Activated CD8-positive, alpha-beta T cell treated with anti-CD3 and anti-CD28 coated beads, Interleukin-2, amount 10 ng/mL, durations not matched to agents 7 days and 5 days (primary cell): ENCODE results near the gene CHST1. TPM values are rescaled to one million over a fixed set of nuclear protein-coding genes. Genes with fewer than 3 reads are reported as not detected.

ENCODE experiments used
- ATAC-seq: fragments of 150-1000 bp; cut with Tn5 transposase; one replicate; pipeline ENCODE4 v1.10.0; 2021; ENCODE audit warnings: moderate library complexity
- CTCF ChIA-PET: fragments of 350-600 bp; sonication (Branson Sonifier 250); formaldehyde crosslinking; loops from one replicate; lab custom pipeline; 2021; ENCODE audit warnings: antibody characterized with exemption; lab: Charles Lee
- POLR2A ChIA-PET: fragments of 350-600 bp; sonication (Branson Sonifier 250); formaldehyde crosslinking; loops from one replicate; lab custom pipeline; 2021; ENCODE audit warnings: antibody characterized with exemption; lab: Charles Lee
- DNase-seq: peaks from one replicate; pipeline ENCODE4 v3.0.0-alpha.2; 2020
- H3K27ac Mint-ChIP-seq: one replicate; pipeline ENCODE4 v1.8.0; 2021; ENCODE audit warnings: mild to moderate bottlenecking, mixed read lengths
- H3K27me3 Mint-ChIP-seq: one replicate; pipeline ENCODE4 v1.8.0; 2021; ENCODE audit warnings: low read depth, mixed read lengths
- H3K36me3 Mint-ChIP-seq: one replicate; pipeline ENCODE4 v1.8.0; 2021; ENCODE audit warnings: low read depth, mixed read lengths
- H3K4me1 Mint-ChIP-seq: one replicate; pipeline ENCODE4 v1.8.0; 2021; ENCODE audit warnings: low read depth, mixed read lengths
- H3K4me3 Mint-ChIP-seq: one replicate; pipeline ENCODE4 v1.8.0; 2021; ENCODE audit warnings: mild to moderate bottlenecking, mixed read lengths
- H3K9me3 Mint-ChIP-seq: one replicate; pipeline ENCODE4 v1.8.0; 2022; ENCODE audit warnings: mixed read lengths; ENCODE audit not compliant: insufficient read depth
- total RNA-seq, 2 experiments: library from RNA; stranded (reverse); gene quantifications; one replicate each; pipeline ENCODE4 v1.2.3, GENCODE V29; 2021

Gene CHST1
- total RNA-seq, 2 experiments from 2014 or later: not detected

DNA sequence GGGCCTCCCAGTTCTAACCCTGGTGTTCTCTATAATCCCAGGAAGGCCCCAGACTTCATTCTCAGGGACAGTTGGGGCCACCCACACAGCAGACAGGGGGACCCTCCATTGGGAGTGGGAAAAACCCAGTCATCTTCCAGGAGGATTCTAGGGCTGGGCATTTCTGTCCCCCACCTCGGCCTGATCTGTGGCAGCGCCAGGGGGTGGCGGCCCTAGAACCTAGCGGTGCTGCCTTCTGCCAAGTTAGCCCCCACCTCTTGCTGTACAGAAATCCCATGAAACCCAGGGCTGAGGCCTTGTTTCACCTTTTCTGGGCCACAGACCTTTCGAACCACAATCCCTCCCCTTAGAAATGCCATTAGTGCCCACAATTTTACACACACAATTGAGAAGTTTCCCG lies 9.6 kb downstream of the CHST1 start:
- Mint-ChIP-seq H3K36me3 (no peaks in the 10 kb centered on the region), H3K4me3 (no peak overlapping the region), H3K27me3 (peaks cover 23% of the 10 kb centered on the region), H3K4me1 (peaks cover 18% of the 10 kb centered on the region), H3K27ac (no peak overlapping the region), H3K9me3 (no peaks in the 10 kb centered on the region)
- CTCF ChIA-PET: interaction anchor here (1.0 to 3.2 kb wide), 3 partner anchors 116 to 285 kb away, joined by 3 to 23 read pairs (median 7); no protein-coding TSS in a partner anchor
- DNase-seq (no peak), ATAC-seq (no peak)
- POLR2A ChIA-PET: no interaction called here

DNA sequence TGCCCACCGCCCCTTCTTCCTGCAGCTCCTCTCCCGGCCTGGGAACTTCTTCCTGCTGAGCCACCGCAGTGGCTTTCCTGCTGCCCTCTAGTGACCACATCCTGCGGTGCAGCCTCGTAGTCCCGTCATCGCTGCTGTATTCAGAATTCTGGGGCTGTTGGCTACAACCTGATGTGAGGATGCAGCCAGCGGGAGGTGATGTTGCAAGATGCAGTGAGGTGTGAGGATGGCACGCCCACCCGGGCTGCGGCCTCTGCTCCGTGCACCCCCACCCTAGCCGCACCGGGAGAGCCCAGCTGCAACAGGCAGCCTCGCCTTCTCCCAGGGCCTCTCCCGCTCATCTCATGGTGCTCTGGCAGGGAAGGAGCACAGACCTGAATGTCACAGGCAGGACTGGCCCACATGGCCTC lies 10.1 kb downstream of the CHST1 start:
- Mint-ChIP-seq H3K36me3 (no peaks in the 10 kb centered on the region), H3K9me3 (no peaks in the 10 kb centered on the region), H3K4me3 (no peak overlapping the region), H3K27me3 (peaks cover 23% of the 10 kb centered on the region), H3K27ac (no peak overlapping the region), H3K4me1 (peaks cover 20% of the 10 kb centered on the region)
- ATAC-seq: peak; percentile 70
- peak; percentile 68 for DNase-seq
- POLR2A ChIA-PET: no interaction called here
- CTCF ChIA-PET: interaction anchor here (1.0 to 3.2 kb wide), 9 partner anchors 9 to 284 kb away, joined by 3 to 23 read pairs (median 4); no protein-coding TSS in a partner anchor

DNA sequence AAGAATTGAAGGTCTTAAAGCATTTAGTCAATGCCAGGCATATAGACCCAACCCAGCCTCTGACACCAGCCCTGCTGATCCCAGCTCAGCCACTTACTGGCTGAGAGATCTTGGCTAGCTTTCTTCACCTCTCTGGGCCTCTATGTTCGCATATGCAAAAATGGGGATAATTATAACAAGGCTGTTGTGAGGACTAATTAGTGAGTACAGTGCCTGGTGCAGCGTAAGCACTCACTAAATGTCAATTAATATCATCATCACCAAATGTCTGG lies 10.5 kb downstream of the CHST1 start:
- Mint-ChIP-seq H3K36me3 (no peaks in the 10 kb centered on the region), H3K4me3 (no peak overlapping the region), H3K4me1 (peaks cover 20% of the 10 kb centered on the region), H3K27ac (no peak overlapping the region), H3K27me3 (peaks cover 19% of the 10 kb centered on the region), H3K9me3 (no peaks in the 10 kb centered on the region)
- CTCF ChIA-PET: interaction anchor here (1.0 to 3.2 kb wide), 9 partner anchors 8 to 284 kb away, joined by 3 to 23 read pairs (median 4); no protein-coding TSS in a partner anchor
- POLR2A ChIA-PET: no interaction called here
- DNase-seq (no peak), ATAC-seq (no peak)

DNA sequence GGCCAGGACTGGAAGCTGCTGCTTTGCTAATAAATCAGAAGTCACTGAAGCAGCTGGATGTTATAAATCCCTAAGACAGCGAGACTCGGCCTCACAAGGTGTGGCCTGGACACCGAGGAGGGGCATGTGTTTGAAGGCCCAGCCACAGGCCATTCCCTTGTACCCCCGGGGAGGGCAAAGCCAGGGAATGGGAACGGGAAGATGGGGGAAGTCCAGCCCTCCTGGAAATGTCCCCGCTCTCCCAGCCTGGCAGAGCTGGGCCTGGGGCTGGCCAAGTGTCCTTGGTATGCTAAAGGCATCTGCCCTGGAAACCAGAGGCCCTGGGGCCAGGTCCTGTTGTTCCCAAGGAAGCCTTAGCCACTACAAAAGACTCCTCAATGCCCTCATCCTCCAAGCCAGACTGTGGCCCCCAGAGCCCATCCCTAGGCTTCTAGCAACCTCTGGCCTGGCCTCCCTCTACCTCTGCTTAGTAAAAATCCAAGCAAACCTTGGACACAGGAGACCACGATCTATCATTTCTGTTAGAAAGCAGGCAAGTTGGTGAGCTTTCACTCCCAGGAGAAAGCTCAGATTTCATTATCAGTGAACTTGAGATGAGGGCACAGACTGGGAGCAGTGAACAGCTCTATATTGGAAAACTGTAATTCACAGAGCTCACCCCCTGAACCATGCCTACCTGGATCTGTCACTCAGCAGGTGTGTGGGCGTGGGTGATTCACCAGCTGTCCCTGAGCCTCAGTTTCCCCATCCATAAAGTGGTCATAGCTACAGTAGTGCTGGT lies 11.0 kb downstream of the CHST1 start:
- H3K9me3 Mint-ChIP-seq: no peaks in the 10 kb centered on the region
- ChIA-PET CTCF (interaction anchor here (1.0 to 3.2 kb wide), 9 partner anchors 8 to 283 kb away, joined by 3 to 23 read pairs (median 4); no protein-coding TSS in a partner anchor), POLR2A (no interaction called here)
- no peaks in the 10 kb centered on the region for H3K36me3 Mint-ChIP-seq
- peaks cover 16% of the 10 kb centered on the region for H3K27me3 Mint-ChIP-seq
- no peak overlapping the region for H3K4me3 Mint-ChIP-seq
- H3K27ac Mint-ChIP-seq: no peak overlapping the region
- ATAC-seq: no peak
- peaks cover 20% of the 10 kb centered on the region for H3K4me1 Mint-ChIP-seq
- DNase-seq: no peak

DNA sequence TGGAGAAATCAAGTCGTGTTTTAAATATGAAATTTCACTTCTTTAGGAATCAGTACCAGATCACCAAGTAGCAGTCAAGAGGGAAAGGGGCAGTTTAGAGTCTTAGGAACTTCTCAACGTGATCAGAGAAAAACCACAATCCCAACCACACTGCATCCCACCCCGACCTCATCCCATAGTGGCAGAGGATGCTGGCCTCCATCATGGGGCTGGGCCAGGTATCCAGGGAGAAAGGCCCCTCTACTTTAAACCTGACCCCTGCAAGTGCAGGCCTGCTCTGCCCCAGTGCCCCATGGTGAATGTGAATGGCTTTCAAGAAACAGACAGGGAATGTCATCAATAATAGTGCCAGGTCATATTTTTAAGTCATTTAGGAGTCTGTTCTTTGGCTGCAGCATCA lies 12.1 kb downstream of the CHST1 start:
- ATAC-seq (no peak), DNase-seq (no peak)
- H3K9me3 Mint-ChIP-seq: no peaks in the 10 kb centered on the region
- H3K27ac Mint-ChIP-seq: no peak overlapping the region
- H3K36me3 Mint-ChIP-seq: no peaks in the 10 kb centered on the region
- peaks cover 13% of the 10 kb centered on the region for H3K27me3 Mint-ChIP-seq
- ChIA-PET POLR2A (no interaction called here), CTCF (interaction anchor here (1.0 kb wide), 1 partner anchor 282 kb away, joined by 4 read pairs; no protein-coding TSS in a partner anchor)
- H3K4me1 Mint-ChIP-seq: peaks cover 18% of the 10 kb centered on the region
- H3K4me3 Mint-ChIP-seq: no peak overlapping the region

DNA sequence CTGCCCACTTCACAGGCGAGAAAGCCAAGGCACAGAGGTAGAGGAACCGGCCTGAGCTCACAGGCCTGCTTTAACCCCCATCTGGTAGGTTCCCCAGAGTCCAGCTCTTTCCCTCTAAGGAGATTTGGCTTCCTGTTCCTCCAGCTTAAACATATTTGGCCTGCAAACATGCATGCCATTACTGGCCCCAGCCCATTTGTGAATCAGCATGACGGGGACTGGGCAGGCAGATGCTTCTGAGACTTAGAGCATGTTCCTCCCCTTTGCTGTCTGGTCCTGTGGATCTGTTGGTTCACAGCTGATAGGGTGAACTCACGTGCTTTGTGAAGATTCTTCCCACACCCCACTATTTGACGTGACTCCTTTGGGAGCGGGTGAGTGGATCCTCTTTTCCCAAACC lies 12.6 kb downstream of the CHST1 start:
- H3K4me1 Mint-ChIP-seq: peaks cover 13% of the 10 kb centered on the region
- no peak overlapping the region for H3K27ac Mint-ChIP-seq
- no peaks in the 10 kb centered on the region for H3K9me3 Mint-ChIP-seq
- no peak for ATAC-seq
- H3K36me3 Mint-ChIP-seq: no peaks in the 10 kb centered on the region
- CTCF ChIA-PET: interaction anchor here (1.0 kb wide), 2 partner anchors 119 to 282 kb away, joined by 3 to 4 read pairs; no protein-coding TSS in a partner anchor
- no peak overlapping the region for H3K4me3 Mint-ChIP-seq
- H3K27me3 Mint-ChIP-seq: peaks cover 11% of the 10 kb centered on the region
- no peak for DNase-seq
- POLR2A ChIA-PET: no interaction called here

DNA sequence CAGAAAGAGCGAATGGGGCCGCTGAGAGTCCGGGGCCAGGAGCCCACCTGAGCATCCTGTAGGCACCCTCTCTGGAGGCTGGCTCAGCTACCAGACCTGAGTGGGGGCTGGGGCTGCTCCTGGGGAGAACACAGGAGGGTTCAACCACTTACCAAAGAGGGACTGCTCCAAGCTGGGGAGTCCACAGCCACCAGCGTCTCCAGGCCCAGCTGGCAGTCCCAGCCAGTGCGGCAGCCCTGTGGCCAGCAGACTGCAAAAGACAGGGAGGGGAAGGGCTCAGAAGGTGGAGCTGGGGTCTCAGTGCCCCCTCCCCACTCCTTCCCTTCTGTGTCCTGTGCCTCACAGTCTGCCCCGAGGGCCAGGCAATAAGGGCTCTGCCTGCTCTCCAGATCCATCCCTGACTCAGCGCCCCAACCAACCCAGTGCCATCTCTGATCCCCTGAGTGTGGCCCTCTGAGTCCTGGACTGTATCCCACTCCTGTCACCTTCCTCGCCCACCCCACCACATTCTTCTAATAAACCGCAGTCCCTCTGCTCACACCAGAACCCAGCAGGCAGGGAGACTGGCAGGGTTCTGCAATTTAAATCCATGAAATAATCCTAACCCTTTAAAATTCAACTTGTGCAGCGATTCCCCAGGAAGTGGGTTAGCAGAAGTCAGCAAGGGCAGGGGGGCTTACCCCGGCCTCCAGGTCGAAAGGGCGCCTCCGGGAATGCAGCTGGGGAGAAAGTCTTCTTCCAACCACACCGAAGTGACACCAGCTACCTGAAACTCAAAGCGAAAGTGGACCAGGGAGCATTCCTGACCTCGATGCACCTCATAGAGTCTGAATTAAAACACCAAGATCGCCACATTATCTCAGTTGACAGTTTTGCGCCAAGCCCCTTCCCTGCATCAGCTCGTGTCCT lies 13.3 kb downstream of the CHST1 start:
- no peaks in the 10 kb centered on the region for H3K9me3 Mint-ChIP-seq
- POLR2A ChIA-PET: no interaction called here
- no peak overlapping the region for H3K4me3 Mint-ChIP-seq
- H3K4me1 Mint-ChIP-seq: peaks cover 13% of the 10 kb centered on the region
- ATAC-seq (no peak), DNase-seq (no peak)
- H3K27me3 Mint-ChIP-seq: peaks cover 12% of the 10 kb centered on the region
- no peaks in the 10 kb centered on the region for H3K36me3 Mint-ChIP-seq
- CTCF ChIA-PET: interaction anchor here (1.0 kb wide), 2 partner anchors 119 to 281 kb away, joined by 3 to 4 read pairs; no protein-coding TSS in a partner anchor
- H3K27ac Mint-ChIP-seq: no peak overlapping the region

DNA sequence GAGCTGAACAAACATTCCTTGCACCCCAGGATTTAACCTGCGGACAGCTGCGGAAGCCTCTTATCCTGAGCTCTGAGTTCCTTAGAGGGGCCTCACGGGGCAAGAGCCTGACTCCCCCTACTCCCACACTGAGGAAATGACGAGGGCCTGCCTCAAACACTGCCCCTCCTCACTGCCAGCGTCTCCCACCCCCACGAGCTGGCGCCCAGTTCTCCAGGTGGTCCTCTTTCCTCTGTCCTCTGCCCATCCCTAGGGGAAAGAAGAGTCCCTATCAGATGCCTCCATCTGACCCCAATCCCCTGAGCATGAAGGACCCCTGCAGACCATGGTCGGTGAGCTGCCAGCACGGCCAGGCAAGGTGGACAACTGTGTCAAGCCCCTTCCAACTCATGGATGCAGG lies 14.3 kb downstream of the CHST1 start:
- ATAC-seq (no peak), DNase-seq (no peak)
- H3K36me3 Mint-ChIP-seq: no peaks in the 10 kb centered on the region
- peaks cover 13% of the 10 kb centered on the region for H3K4me1 Mint-ChIP-seq
- CTCF ChIA-PET: no interaction called here
- no peak overlapping the region for H3K4me3 Mint-ChIP-seq
- H3K9me3 Mint-ChIP-seq: no peaks in the 10 kb centered on the region
- POLR2A ChIA-PET: no interaction called here
- no peak overlapping the region for H3K27ac Mint-ChIP-seq
- peaks cover 9% of the 10 kb centered on the region for H3K27me3 Mint-ChIP-seq

DNA sequence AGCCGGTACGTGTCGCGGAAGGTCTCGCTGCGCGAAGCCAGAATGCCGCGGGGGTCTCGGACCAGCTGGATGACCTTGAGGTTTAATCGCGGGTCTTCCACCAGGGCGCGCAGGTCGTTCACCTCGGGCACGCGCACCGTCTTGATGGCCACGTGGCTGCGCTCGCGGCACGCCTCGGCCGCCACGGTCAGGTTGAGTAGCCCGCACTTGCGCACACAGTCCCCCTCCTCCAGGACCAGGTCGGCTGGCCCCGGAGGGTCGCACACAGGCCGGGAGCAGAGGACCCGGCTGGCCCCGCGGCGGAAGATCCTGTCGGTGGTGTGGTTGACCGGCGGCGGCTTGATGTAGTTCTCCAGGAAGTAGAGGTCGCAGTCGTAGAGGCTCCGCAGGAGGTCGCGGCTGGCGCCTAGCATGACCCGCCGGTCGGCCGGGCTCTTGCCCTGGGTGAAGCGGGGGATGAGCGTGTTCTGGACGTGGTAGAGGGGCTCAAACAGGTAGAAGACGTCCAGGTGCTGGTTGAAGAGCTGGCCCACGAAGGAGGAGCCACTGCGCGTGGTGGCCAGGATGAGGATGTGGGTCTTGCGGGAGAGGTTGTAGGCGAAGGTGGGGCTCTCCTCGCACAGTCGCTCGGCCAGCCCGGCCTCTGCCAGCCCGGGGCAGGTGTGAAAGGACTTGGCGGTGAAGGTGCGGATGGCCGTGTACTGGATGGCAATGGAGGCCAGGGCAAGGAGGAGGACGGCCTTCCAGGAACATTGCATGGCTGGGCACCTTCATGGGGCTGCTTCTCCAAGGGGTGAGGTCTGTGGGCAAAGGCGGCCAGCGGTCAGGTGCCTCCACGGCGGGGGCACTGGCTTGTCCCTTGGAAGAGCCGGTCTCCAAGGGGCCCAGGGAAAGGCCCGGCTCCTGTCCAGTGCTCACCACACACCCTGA lies 15.0 kb downstream of the CHST1 start:
- no peak overlapping the region for H3K27ac Mint-ChIP-seq
- no peak for ATAC-seq
- H3K36me3 Mint-ChIP-seq: no peaks in the 10 kb centered on the region
- no peaks in the 10 kb centered on the region for H3K9me3 Mint-ChIP-seq
- ChIA-PET POLR2A (no interaction called here), CTCF (no interaction called here)
- H3K4me3 Mint-ChIP-seq: no peak overlapping the region
- H3K4me1 Mint-ChIP-seq: peaks cover 7% of the 10 kb centered on the region
- peaks cover 8% of the 10 kb centered on the region for H3K27me3 Mint-ChIP-seq
- DNase-seq: no peak

DNA sequence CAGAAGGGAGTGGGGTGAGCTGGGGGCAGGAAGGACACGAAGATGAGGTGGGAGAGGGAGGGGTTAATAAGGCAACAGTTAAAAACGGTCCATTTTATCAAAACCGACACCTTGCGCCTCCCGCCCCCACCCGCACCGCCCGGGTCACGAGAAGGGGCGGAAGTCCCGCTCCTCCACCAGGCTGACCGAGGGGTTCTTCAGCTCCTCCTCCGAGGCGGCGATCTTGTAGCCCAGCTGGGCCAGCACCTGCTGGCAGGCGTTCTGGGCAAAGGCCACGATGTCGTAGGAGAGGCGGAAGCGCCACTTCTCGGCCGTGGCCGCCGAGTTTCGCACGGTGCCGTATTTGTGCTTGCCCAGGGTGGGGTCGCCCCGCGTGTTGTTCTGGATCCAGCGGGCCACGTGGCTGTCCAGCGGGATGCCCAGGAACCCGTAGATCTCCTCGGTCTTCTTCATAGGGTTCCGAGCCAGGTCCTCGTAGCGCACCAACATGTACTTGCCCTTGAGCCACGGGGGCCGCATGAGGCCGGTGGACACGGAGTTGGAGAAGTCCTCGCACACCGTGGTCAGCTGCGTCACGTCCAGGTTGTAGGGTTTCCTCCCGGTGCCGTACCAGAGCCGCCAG lies 15.8 kb downstream of the CHST1 start:
- CTCF ChIA-PET: no interaction called here
- peaks cover 8% of the 10 kb centered on the region for H3K27me3 Mint-ChIP-seq
- ATAC-seq (no peak), DNase-seq (no peak)
- H3K9me3 Mint-ChIP-seq: no peaks in the 10 kb centered on the region
- peaks cover 2% of the 10 kb centered on the region for H3K4me1 Mint-ChIP-seq
- POLR2A ChIA-PET: no interaction called here
- H3K4me3 Mint-ChIP-seq: no peak overlapping the region
- H3K36me3 Mint-ChIP-seq: no peaks in the 10 kb centered on the region
- H3K27ac Mint-ChIP-seq: no peak overlapping the region

DNA sequence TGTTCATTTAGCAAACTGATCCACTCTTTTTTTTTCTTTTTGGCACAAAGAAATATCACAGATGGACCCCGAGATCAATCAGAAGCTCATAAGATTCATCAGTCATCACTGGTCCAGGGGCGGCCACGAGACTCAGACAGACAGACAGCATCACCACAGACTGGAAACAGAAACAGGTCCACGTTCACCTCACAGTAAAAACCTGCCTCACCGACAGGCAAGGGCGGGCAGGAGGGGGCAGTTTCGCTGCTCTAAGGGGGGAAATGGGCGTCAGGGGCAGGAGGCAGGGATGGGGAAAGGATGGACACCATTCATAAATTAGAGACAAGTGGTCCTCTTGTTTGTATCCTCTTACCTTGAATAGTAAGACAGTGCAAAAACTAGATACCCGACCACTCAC lies 16.5 kb downstream of the CHST1 start:
- no peaks in the 10 kb centered on the region for H3K9me3 Mint-ChIP-seq
- H3K4me1 Mint-ChIP-seq: peaks cover 2% of the 10 kb centered on the region
- H3K4me3 Mint-ChIP-seq: no peak overlapping the region
- H3K36me3 Mint-ChIP-seq: no peaks in the 10 kb centered on the region
- ATAC-seq: no peak
- no peak for DNase-seq
- ChIA-PET CTCF (no interaction called here), POLR2A (no interaction called here)
- H3K27ac Mint-ChIP-seq: no peak overlapping the region
- H3K27me3 Mint-ChIP-seq: peaks cover 9% of the 10 kb centered on the region
